A172 (cell line): ENCODE measurements around the gene MCC. TPM values are rescaled to one million over a fixed set of nuclear protein-coding genes. Genes with fewer than 3 reads are reported as not detected.

ENCODE experiments used
- DNase-seq: peaks from one replicate; pipeline ENCODE4 v3.0.0-alpha.2; 2015; ENCODE audit warnings: low spot score
- total RNA-seq: library from RNA; depleted of rRNA; stranded (reverse); fragments of >200 nt; shearing (Covaris generic); gene quantifications from 2 replicates; pipeline ENCODE4 v1.2.3, GENCODE V29; 2014

The MCC gene
- total RNA-seq, 1 experiment from 2014 or later: 1.8 TPM

DNA sequence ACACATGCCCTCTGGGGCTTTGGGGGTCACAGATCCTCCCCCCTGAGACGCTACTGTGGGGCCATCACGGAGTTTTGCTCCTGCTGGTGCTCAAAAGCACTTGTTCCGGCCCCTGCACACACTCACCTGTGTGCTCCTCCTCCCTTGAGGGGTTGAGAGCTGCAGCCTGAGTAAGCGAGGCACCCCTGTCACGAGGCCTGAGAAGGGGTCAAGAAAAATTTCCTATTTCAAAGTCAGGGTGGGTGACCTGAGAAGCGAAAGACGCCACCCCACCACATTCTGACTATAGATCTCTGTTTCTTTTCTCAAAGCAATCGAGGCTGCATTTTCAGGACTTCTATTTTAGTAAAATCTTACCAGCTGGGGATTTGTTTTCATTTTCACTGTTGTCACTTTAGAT, 373.2 kb downstream of the MCC start:
- no peak for DNase-seq

DNA sequence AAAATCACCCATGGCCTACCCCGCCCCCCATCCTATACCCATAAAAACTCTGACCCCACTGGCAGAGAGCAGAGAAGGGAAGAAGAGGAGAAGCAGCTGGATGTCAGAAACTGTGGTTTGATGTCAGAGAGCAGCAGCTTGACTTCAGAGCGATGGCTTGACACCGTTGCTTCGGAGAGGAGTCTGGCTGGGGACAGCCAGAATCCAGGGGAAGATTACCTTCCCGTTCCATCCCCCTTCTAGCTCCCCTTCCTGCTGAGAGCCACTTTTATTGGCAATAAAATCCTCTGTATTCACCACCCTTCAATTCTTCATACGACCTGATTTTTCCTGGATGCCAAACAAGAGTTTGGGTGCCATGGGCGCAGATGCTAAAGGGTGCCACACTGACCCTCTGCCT, 373.7 kb downstream of the MCC start:
- no peak for DNase-seq

DNA sequence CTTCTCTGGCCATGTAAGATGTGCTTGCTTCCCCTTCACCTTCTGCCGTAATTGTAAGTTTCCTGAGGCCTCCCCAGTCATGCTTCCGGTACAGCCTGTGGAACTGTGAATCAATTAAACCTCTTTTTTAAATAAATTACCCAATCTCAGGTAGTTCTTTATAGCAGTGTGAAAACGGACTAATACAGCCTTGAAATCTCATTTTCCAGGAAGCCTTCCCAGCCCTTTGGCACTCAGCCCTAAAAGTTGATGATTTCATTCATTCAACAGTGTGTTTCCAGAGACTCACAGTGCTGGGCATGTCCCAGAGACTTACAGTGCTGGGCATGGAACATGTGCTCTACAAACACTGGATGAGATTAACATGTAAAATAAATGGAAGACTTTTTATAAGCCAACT, 375.8 kb downstream of the MCC start:
- DNase-seq: no peak

DNA sequence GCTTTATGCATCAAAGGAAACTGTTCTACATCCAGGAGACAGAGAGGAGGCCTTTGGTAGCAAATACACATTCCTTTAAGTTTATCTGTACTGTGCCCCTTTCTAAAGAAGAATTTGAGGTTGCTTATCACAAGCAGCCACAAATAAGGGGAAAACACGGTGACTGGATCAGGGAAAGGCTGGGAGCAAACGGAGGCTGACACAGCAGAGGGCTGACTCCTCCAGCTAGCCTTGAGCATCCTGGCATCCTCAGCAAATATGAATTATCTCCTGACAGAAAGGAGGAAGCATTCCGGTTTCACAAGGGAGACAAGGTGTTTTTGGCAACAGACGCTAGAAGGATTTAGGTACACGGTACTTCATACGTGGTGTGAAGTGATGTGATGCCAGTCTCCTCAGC, 378.1 kb downstream of the MCC start:
- DNase-seq: no peak

DNA sequence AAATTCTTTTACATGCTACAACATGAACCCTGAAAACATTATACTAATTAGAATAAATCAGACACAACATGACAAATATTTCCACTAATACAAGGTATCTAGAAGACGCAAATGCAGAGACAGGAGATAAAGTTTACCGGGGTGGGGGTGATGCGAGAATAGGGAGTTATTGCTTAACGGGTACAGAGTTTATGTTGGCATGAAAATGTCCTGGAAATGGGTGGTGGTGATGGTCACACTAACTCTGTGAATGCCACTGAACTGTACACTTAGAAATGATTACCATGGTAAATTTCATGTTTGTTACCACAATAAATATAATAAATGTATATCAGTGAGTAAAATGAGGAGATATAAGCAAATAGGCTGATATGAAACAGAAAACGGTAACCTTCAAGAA, 378.9 kb downstream of the MCC start:
- no peak for DNase-seq

GRCh38 chr5:113108485-113108884, 379.8 kb downstream of the MCC start:
- no peak for DNase-seq

DNA sequence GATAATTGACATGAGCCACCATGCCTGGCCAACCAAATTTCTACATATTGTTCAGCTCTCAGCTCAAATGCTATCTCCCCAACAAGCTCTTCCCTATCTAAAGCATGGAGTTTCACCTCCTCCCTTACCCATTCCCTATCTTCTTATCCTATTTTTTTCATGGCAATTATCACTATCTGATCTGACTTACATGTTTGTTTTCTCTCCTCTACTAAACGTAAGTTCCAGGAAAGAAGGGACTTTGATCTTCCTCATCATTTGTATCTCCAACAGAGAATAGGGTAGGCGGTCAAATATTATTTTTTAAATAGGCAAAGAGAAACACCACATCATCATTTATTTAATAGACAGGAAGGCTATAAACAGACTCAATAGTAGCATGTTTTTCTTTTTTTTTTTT, 381.4 kb downstream of the MCC start:
- no peak for DNase-seq

DNA sequence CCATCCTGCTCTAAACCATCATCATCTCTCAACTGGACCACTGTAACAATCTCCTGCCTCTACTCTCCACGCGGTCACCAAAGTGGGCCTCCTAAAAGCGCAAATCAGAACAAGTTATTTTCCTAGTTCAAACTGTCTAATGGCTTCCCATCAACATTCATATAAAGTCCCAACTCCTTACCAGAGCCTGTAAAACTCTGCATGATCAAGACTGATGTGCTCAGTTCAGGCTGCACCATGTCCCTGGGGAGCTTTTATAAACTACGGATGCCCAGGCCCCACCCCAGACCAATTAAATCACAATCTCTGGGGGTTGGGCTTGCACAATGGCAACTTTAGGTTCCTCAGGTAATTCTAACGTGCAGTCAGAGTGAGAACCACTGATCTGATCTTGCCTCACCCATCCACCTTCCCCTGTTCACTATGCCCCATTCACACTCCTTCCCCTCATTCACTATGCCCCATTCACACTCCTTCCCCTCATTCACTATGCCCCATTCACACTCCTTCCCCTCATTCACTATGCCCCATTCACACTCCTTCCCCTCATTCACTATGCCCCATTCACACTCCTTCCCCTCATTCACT, 382.5 kb downstream of the MCC start:
- no peak for DNase-seq

DNA sequence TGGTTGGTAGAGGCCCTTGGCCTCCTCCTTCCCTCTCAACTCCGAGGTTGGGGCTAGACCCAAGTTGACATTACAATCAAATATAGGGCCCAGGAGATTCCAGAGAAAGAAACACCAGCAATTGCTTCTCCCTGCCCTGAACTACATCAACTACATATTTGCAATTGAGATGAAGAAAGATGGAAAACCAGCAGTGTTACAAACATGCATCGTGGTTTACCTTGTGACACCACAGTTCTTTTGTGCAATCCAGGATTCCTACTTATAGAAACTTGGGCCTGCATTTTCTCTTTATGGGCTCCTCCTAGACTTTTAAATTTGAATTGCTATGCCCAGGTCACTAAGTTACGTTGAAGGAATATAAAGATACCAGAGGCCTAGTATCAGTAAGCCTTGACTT, 384.9 kb downstream of the MCC start:
- no peak for DNase-seq

DNA sequence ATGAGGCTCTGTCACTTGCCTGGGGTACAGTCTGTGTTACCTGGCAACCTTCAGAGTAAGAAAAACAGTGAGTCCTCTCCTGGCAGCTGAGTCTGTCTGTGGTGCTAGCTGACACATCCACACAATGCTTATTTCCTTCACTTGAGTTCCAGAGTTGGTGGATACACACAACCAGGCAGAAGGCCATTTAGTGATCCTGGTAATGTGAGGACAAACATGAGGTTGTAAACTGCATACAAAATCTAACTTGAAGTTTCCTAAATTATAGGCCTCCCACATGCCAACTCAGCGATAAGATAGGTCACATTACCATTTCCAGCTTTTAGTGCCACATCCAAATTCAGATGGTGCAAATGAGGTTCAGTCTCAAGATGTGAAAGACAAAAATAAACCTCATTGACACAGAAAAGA, 386.1 kb downstream of the MCC start:
- DNase-seq: no peak

DNA sequence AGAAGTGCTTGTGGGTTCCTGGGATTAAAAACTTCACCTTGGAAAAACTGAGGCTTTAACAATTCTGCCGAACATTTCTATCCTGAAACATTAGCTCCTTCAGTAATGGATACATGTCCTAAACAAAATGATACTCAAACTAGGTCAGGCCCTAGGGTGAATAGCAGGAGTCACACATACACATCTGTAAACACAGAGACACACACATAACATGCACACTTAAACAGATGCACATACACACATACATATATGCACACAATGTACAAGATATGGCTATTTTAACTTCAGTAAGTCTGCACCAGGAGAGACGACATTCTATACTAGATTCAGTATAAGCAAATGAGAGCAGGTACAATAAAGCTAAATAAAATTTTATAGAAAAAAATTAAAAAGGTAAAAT, 387.3 kb downstream of the MCC start:
- no peak for DNase-seq

DNA sequence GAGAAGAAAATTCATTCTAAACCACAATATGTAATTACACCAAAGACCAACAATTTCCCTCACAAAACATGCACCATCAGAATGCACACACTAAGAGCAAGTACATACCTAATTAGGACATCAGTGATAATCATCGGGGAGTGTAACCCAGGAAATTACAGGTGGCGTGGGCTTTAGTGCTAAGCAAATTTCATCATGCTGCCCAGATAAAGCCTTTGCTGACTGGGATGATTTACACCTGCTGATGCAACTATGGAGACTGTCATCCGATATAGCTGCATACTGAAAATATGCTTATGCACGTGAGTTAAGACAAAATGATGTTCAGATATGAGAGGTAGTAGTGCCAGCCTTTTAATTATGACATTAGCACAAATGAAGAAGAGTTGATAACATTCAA, 388.4 kb downstream of the MCC start:
- DNase-seq: no peak

- DNase-seq: no peak
These were observed 389.9 kb downstream of the MCC start for GRCh38 chr5:113098378-113098777.

DNA sequence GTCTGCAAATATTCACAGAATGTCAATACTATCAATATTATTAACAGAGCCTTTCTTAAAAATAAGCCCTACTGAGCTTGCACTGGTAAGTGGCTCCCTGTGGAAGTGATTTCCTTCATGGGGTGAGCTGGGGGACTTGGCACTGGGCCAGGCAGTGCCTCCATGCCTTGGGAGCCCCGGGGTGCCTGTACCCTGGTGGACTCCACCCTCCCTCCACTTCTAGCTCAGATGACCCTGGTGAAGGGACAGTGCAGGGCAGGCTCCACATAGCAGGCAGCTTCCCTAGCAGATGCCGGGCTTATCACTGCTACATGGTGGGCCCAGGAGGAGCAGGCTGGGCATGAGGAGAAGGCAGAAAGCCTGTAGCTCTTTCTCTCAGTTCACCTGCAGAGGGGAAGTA, 392.4 kb downstream of the MCC start:
- DNase-seq: no peak

- no peak for DNase-seq
These were observed 394.7 kb downstream of the MCC start for GRCh38 chr5:113093558-113093957.

- DNase-seq: no peak
These were observed 395.6 kb downstream of the MCC start for GRCh38 chr5:113092683-113093082.

GRCh38 chr5:113091622-113092021, 396.6 kb downstream of the MCC start:
- DNase-seq: no peak

DNA sequence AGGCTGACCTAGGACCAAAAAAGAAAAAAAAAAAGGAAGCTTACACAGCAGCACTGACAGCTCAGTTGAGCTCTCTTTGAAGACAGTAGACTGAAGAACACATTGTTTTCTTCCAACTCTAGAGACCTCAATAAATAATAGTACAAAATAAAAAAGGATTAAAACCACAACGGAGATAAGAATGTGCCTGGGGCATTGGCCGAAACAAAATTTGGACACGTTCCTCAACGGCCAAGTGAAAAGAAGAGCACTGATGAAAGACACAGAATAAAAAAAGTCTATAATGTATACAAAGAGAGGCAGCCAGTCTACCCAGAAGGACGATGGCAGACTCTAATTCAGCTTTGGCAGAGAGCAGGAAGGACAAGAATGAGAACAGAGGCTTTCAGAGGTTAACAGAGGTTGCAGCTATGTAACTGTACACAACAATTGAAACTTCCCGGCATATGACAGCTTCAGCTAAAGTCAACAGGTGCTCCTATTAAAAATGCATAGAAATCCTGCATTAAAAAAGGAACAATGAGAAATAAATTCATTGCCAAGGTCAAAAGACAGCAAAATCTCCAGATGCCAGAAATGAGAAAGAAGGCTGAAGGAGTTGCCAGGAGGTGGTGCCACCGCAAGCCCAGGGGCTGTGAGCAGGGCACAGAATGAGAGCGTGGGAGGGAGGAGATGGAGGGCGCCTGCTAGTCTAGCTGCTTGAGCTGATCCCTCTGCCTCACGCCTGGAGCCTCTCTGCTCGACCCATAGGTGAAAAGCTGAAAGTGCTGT, 397.7 kb downstream of the MCC start:
- DNase-seq: peak; percentile 38

DNA sequence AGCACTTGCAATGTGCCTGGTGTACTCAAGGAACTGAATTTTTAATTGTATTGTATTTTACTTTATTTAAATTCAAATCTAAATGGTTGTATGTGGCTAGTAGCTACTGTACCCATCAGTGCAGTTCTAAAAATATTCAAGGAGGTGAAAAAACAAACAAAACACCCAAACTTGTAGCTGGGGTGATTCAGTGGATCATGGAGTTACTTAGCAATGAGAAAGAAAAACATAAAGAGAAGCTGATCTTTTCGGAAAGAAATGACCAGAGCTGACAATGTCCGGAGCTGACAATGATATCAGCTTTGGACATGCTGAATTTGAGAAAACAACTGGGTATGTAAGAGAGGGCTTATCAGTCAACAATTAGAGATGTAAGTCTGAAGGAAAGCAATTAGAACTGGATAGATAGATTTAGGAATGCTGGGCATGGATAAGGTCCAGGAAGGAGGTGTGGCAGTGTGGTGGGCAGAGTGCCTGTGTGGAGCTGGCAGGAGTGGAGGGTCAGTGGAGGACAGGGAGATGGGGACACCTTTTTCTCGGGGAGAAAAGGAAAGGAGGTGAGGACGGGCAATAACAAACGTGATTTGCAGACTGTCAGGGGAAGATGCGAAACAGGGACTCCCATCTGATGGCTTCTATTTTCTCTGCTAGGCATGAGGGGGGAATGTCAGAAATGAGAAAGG, 398.5 kb downstream of the MCC start:
- no peak for DNase-seq

DNA sequence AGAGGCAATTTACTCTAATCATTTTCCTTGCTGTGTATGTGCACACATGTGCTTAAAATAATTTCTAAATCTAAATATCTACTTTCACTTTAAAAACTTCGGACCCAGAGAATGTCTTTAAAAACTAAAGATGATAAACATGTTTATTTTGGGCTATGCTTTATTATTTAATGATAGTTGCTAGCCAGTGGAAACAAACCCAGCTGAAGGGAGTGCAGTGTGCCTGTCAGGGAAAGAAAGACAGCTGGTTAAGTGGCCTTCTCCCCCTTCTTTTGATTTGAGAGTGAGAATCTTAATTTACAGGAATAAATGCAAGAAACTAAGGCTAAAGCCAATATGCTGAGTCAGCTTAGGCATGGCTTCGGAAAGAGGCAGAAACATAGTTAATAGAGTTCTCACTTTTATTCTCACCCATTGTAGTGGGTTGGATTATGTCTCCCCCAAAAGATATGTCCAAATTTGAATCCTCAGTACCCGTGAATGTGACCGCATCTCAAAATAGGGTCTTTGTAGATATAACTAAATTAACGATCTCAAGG, 400.2 kb downstream of the MCC start:
- DNase-seq: no peak

- no peak for DNase-seq
These were observed 402.3 kb downstream of the MCC start for GRCh38 chr5:113085880-113086409.

DNA sequence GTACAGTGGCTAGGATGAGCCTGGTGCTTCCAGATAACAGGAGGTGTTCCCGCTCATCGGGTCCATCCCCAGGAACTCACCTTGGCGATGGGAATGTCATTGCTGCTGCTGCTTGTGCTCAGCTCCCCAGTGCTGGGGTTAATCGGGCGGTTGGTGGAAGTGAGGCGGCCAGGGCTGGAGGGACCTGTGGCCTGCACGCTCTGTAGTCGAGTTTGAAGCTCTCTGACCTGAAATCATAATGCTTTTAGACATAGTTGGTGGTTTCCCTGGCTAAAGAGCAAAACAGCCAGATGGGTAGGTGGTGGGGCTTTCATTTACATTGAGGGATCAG, 403.2 kb downstream of the MCC start:
- DNase-seq: no peak
